Measurements from ENCODE around the gene GIT1. TPM values are rescaled to one million over a fixed set of nuclear protein-coding genes. Genes with fewer than 3 reads are reported as not detected.

Gene GIT1
- total RNA-seq, 1 experiment from 2014 or later: 24.2 TPM

GRCh38 chr17:29607557-29608195 lies 18.2 kb upstream of the GIT1 start:
- no peaks in the 10 kb centered on the region for H3K9me3 ChIP-seq (ENCODE audit: low read length)
- H3K36me3 ChIP-seq (ENCODE audit: low read depth, low read length): no peaks in the 10 kb centered on the region
- no peaks in the 10 kb centered on the region for H3K79me2 ChIP-seq (ENCODE audit: low read length)
- no peak for ATAC-seq
- intact Hi-C loops (cut with micrococcal nuclease): no loop called here
- BruUV-seq (replicated peaks): no TSS peak
- no peaks in the 10 kb centered on the region for H3K9me2 ChIP-seq (replicated peaks; ENCODE audit: low read length)
- no peak for DNase-seq
- no peak overlapping the region for H3K4me3 ChIP-seq (ENCODE audit: low read length)
- H3K9ac ChIP-seq (ENCODE audit: low read length): no peak overlapping the region
- H3F3A ChIP-seq (ENCODE audit: low read length, unreplicated experiment): no peaks in the 10 kb centered on the region
- no peak overlapping the region for H3K27ac ChIP-seq (ENCODE audit: low read length)
- no peak overlapping the region for H3K4me2 ChIP-seq (ENCODE audit: low read length)
- ChIA-PET CTCF (no interaction called here), POLR2A (ENCODE audit: unreplicated experiment) (no interaction called here)
- H4K20me1 ChIP-seq (ENCODE audit: low read length): no peaks in the 10 kb centered on the region
- H3K4me1 ChIP-seq (ENCODE audit: insufficient read depth, low read length): no peaks in the 10 kb centered on the region
- no peak for TF ChIP-seq EZH2phosphoT487 (IDR thresholded peaks at IDR 0.05; ENCODE audit: borderline replicate concordance, low read length)
- no peak for TF ChIP-seq CTCF (conservative IDR thresholded peaks at IDR 0.05; ENCODE audit: low read depth, low read length)
- no peak for TF ChIP-seq EZH2 (IDR thresholded peaks at IDR 0.05; ENCODE audit: low read length, unreplicated experiment)
- no peak overlapping the region for H2AFZ ChIP-seq (ENCODE audit: low read length)
- no peaks in the 10 kb centered on the region for H3K27me3 ChIP-seq (ENCODE audit: low read length)

- H3K4me1 ChIP-seq (ENCODE audit: insufficient read depth, low read length): no peaks in the 10 kb centered on the region
- H4K20me1 ChIP-seq (ENCODE audit: low read length): no peaks in the 10 kb centered on the region
- H3K36me3 ChIP-seq (ENCODE audit: low read depth, low read length): no peaks in the 10 kb centered on the region
- intact Hi-C loops (cut with micrococcal nuclease): no loop called here
- no peak for ATAC-seq
- H3K9me3 ChIP-seq (ENCODE audit: low read length): no peaks in the 10 kb centered on the region
- H3K9ac ChIP-seq (ENCODE audit: low read length): no peak overlapping the region
- no peak for DNase-seq
- no peaks in the 10 kb centered on the region for H3F3A ChIP-seq (ENCODE audit: low read length, unreplicated experiment)
- TF ChIP-seq CTCF (conservative IDR thresholded peaks at IDR 0.05; ENCODE audit: low read depth, low read length) (no peak), EZH2phosphoT487 (IDR thresholded peaks at IDR 0.05; ENCODE audit: borderline replicate concordance, low read length) (no peak), EZH2 (IDR thresholded peaks at IDR 0.05; ENCODE audit: low read length, unreplicated experiment) (no peak)
- POLR2A ChIA-PET (ENCODE audit: unreplicated experiment): no interaction called here
- H3K4me3 ChIP-seq (ENCODE audit: low read length): no peak overlapping the region
- H2AFZ ChIP-seq (ENCODE audit: low read length): no peak overlapping the region
- no peaks in the 10 kb centered on the region for H3K27me3 ChIP-seq (ENCODE audit: low read length)
- no peak overlapping the region for H3K27ac ChIP-seq (ENCODE audit: low read length)
- H3K9me2 ChIP-seq (replicated peaks; ENCODE audit: low read length): no peaks in the 10 kb centered on the region
- no TSS peak for BruUV-seq (replicated peaks)
- CTCF ChIA-PET: no interaction called here
- no peak overlapping the region for H3K4me2 ChIP-seq (ENCODE audit: low read length)
- no peaks in the 10 kb centered on the region for H3K79me2 ChIP-seq (ENCODE audit: low read length)
Observed at GRCh38 chr17:29603109-29603674, 13.7 kb upstream of the GIT1 start.
